ENCODE data around the gene ZNRF3. TPM values are rescaled to one million over a fixed set of nuclear protein-coding genes. Genes with fewer than 3 reads are reported as not detected.
A peak's percentile ranks its signal among the peaks of the same experiment; 100 is the strongest.

Gene ZNRF3
- total RNA-seq, 2 donors from 2014 or later = 7.9 to 11.5 TPM

DNA sequence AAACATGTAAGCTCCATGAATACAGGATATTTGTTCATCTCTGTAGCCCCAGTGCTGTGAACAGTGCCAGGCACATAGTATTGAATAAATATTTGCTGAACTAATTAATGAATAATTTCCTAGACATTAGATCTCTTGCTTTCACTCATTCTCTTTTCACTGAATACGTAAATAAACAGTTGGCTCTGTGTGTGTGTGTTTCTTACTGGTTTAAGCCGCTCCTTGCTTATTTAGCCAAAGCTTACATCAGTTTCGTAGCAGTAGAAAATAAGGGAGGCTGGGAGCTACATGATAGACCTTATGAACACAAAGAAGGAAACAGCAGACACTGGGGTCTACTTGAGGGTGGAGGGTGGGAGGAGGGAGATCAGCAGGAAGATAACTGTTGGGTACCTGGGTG is 206.7 kb downstream of the ZNRF3 start:
- no peaks in the 10 kb centered on the region for H3K27me3 ChIP-seq
- no peaks in the 10 kb centered on the region for H3K9me3 ChIP-seq
- peaks cover 4% of the 10 kb centered on the region for H3K36me3 ChIP-seq
- no peak for DNase-seq (ENCODE audit: low spot score)
- H3K4me3 ChIP-seq = no peak overlapping the region
- TF ChIP-seq, protein P1, sequence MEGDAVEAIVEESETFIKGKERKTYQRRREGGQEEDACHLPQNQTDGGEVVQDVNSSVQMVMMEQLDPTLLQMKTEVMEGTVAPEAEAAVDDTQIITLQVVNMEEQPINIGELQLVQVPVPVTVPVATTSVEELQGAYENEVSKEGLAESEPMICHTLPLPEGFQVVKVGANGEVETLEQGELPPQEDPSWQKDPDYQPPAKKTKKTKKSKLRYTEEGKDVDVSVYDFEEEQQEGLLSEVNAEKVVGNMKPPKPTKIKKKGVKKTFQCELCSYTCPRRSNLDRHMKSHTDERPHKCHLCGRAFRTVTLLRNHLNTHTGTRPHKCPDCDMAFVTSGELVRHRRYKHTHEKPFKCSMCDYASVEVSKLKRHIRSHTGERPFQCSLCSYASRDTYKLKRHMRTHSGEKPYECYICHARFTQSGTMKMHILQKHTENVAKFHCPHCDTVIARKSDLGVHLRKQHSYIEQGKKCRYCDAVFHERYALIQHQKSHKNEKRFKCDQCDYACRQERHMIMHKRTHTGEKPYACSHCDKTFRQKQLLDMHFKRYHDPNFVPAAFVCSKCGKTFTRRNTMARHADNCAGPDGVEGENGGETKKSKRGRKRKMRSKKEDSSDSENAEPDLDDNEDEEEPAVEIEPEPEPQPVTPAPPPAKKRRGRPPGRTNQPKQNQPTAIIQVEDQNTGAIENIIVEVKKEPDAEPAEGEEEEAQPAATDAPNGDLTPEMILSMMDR (IDR thresholded peaks at IDR 0.05) = no peak
- peaks cover 0 to 35% of the 10 kb centered on the region in 2 donors for H3K4me1 ChIP-seq
- no peak overlapping the region for H3K27ac ChIP-seq

DNA sequence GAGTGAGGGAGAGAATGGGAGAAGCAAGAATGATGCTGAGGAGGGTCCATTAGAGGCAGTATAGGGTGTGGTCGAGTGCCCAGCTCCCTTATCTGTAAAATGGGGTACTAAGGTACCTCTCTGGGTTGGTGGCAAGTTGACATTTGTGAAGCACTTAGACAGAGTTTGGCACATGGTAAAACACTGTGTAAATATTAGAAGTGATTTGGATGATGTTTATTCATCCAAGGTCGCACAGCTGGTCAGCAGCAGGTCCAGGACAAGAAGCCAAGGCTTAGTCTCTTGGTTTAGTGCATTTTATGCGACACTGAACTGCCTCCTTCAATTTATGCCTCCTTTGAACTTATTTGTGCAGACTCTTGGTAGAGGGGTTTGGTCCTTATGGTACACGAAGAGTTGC is 208.9 kb downstream of the ZNRF3 start:
- Histone ChIP-seq H3K27ac (peak overlapping the region in 1 of 2 donors; percentile 62), H3K9me3 (no peaks in the 10 kb centered on the region), H3K36me3 (peaks cover 9% of the 10 kb centered on the region), H3K4me1 (peaks cover 0 to 45% of the 10 kb centered on the region in 2 donors), H3K27me3 (no peaks in the 10 kb centered on the region), H3K4me3 (no peak overlapping the region)
- TF ChIP-seq, protein P1 (IDR thresholded peaks at IDR 0.05) = no peak
- DNase-seq (ENCODE audit: low spot score) = no peak

DNA sequence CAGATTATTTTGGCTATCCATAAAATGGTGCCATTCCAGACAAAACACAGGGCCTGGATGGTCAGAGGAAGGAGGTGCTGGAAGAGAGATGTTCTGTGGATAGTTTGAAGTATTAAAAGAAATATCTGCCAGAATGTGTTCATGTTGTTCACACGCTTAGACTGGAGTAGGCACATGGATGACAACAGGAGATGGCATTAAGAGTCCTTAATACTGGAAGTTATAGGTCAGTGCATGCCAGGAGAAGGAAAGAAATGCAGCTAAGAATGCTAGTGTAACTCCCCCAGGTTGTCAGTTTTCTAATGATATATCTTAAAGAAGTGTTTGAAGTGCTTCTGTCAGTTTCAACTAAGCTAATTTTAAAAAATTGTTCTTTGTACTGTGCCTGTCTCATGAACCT is 209.7 kb downstream of the ZNRF3 start:
- H3K27ac ChIP-seq = peak overlapping the region; percentile 55 to 62
- no peak for DNase-seq (ENCODE audit: low spot score)
- TF ChIP-seq, protein P1 (IDR thresholded peaks at IDR 0.05) = no peak
- H3K4me1 ChIP-seq = peaks cover 0 to 45% of the 10 kb centered on the region in 2 donors
- no peak overlapping the region for H3K4me3 ChIP-seq
- H3K36me3 ChIP-seq = peaks cover 9% of the 10 kb centered on the region
- no peaks in the 10 kb centered on the region for H3K27me3 ChIP-seq
- no peaks in the 10 kb centered on the region for H3K9me3 ChIP-seq

DNA sequence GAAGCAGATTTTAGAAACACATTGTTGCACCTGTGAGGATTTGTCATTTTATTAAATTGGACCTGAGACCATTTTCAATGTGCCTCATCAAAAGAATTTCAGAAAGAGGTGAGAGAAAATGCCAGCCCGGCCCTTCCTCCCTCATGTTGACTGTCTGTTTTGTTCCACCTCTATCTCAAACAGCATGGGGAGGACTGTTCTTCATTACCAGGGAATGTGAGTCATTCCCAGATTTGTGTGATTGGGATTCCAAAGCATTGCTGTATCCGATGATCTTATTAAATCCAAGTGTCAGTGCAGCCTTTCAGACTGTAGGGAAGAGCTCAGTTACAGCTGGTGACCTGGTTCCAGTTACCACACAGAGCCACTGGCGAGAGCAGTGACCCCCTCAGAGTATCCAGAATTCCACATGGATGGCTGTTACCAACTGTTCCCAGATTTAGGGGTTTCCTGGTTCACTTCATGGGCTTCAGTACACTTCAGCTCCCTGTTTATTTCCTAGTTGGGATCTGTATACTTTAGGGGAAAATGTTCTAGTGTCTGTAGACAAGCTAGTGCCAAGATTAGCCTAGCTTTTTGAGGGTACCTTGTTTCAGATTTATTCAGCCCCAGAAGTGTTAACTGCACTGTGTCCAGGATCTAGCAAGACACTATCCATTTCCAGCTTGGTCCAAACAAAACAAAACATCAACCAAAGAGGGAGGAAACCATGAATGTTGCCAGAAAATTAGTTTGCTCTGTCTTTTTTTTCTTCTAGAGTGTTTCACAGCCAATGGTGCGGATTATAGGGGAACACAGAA is 210.3 kb downstream of the ZNRF3 start:
- Histone ChIP-seq H3K36me3 (peaks cover 9% of the 10 kb centered on the region), H3K9me3 (no peaks in the 10 kb centered on the region), H3K4me1 (peaks cover 0 to 45% of the 10 kb centered on the region in 2 donors), H3K27me3 (no peaks in the 10 kb centered on the region), H3K4me3 (no peak overlapping the region), H3K27ac (peak overlapping the region; percentile 55 to 62)
- no peak for DNase-seq (ENCODE audit: low spot score)
- TF ChIP-seq, protein P1 (IDR thresholded peaks at IDR 0.05) = no peak

DNA sequence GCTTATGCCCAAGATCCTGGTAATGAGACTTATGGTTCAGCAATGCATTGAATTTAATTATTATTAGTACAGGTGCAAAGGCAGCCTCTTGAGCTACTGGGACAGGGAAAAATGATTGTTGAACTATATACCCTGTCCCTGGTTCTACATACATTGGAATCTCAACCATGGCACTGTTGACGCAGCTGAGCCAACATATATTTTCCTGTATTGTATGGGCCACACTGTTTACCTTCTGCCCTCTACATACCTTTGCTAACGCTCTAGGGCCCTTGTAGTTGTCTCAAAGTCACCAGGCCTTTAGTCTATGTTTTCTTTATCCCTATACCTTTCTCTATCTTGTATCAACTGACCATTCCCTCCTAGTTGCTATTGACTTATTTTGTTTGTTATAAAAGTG is 212.1 kb downstream of the ZNRF3 start:
- no peaks in the 10 kb centered on the region for H3K9me3 ChIP-seq
- TF ChIP-seq, protein P1 (IDR thresholded peaks at IDR 0.05) = no peak
- H3K36me3 ChIP-seq = peaks cover 9% of the 10 kb centered on the region
- no peak overlapping the region for H3K4me3 ChIP-seq
- no peaks in the 10 kb centered on the region for H3K27me3 ChIP-seq
- peak overlapping the region; percentile 70 to 89 for H3K27ac ChIP-seq
- peaks cover 0 to 45% of the 10 kb centered on the region in 2 donors for H3K4me1 ChIP-seq
- DNase-seq (ENCODE audit: low spot score) = no peak

All from right atrium auricular region (tissue), 2 donors.